GM19035 (cell line): ENCODE results near the gene DNAJC17.
A peak's percentile ranks its signal among the peaks of the same experiment; 100 is the strongest.

Experiments
- ATAC-seq: cut with Tn5 transposase; IDR thresholded peaks from one replicate; pipeline ENCODE4 v1.9.1; 2021; ENCODE audit not compliant: unreplicated experiment

The DNAJC17 gene

DNA sequence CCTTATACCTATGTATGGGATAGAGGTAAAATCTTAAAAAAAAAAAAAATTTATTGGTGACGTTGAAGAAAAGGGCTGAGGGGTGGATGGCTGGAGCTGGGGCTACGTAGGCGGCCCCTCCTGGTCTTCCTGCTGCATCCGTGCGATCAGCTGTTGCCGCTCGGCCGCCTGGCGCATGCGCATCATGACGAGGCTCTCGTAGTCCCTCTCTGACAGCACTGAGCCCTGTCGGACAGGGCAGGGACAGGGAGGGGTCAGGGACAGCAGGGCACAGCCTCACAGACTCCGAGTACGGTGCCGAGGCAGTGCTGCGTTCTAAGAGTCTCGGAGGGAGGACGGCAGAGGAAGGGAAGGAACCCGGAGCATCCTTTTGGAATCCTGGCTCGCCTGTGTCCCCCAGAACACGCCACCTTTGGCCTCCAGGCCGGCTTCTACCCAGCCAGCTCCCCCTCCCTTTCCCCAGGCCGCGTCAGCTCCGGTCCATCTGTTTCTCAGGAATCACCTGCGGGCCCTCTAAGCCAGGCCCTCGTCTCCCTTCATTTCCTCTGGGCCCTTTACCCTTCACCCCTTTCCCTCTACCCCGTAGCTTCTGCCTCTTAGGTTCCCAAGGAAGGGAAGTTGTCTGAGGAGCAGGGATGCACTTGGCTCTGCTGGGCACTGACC lies 39.3 kb downstream of the DNAJC17 start:
- ATAC-seq, result no peak

DNA sequence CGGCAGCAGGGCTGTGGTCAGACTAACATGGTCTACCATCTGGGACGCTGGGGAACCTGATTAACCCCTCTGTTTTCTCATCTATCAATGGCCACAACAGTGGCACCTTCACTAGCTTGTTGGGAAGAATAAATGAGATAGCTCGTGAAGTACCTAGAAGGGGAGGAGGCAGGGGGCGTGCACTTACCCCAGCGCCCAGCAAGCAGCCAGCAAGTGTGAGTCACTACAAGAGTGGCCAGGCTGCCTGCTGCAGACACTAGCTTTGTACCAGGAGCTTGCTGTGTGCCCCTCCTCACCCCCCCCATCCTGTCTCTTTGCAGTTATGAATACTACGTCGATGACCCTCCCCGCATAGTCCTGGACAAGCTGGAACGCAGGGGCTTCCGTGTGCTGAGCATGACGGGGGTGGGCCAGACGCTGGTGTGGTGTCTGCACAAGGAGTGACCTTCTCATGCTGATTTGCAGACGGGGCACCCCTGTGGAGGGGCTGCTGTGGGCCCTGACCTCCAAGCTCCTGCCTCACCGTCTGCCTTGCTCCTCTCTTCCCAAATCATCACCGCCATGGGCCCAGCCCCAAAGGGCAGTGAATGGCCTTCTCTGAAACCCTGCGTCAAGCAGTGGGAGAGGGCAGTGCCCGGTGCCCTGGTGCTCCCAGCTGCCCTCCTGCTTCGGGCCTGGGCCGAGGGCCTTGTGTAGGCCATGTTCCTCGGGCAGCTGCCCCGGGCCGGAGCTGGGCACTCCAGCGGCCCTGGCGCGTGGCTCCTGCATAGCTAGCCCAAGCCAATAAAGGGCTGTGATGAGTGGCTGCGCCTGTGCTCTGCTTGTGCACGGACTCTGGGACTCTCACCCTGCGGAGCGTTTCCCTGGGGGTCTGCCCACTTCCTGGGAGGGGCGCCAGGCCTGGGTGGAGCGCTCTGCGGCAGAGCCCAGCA lies 40.1 kb downstream of the DNAJC17 start:
- no peak for ATAC-seq

DNA sequence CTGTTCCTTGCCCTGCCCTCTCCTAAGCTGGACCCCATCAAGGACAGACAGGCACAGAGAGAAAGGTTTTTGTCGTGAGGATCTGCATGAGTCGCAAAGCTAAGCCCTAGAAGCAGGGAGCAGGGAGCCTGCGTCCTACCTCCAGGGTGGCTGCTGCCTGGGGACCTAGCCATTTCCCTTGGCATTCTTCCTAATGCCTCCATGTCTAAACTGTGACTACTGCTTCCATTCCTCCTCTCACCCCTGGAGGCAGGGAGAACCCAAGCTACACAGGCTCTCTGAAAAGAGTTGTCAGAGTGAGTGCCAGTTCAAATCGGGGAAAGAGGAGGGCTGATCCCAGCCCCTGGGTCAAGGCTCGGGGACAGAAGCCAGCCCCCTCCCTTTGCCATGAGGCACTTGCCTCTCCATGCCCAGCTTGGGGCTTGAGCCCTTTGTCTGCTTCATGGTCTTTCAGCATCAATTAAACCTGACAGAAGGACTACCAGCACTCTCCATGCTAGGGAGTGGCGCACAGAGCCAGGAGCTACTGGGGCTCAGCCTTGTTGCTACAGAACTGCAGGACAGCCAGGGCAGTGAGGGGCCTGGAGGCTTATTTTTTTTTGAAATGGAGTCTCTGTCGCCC lies 41.0 kb downstream of the DNAJC17 start:
- ATAC-seq, result no peak

DNA sequence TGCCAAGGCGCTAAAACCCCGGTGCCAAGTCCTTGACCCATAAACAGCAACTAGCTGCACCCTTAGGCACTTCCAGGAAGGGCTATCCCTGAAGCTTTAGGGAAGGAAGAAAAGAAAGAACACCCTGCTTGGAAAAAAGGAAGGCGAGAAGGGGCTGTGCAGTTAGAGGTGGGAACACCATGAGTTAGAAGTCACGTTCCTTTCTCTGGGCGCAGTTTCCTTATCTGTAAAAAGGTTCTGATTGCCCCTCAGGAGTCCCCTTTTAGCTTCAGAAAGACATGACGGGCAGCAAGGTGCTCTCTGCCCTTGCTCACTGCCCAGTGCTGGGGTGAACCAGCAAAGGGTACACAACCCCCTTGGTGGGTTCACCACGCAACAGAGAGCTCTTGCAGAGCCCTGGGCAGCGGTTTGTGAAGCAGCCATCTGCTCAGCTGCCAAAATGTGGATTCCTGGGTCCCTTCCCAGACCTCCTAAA lies 42.6 kb downstream of the DNAJC17 start:
- no peak for ATAC-seq

DNA sequence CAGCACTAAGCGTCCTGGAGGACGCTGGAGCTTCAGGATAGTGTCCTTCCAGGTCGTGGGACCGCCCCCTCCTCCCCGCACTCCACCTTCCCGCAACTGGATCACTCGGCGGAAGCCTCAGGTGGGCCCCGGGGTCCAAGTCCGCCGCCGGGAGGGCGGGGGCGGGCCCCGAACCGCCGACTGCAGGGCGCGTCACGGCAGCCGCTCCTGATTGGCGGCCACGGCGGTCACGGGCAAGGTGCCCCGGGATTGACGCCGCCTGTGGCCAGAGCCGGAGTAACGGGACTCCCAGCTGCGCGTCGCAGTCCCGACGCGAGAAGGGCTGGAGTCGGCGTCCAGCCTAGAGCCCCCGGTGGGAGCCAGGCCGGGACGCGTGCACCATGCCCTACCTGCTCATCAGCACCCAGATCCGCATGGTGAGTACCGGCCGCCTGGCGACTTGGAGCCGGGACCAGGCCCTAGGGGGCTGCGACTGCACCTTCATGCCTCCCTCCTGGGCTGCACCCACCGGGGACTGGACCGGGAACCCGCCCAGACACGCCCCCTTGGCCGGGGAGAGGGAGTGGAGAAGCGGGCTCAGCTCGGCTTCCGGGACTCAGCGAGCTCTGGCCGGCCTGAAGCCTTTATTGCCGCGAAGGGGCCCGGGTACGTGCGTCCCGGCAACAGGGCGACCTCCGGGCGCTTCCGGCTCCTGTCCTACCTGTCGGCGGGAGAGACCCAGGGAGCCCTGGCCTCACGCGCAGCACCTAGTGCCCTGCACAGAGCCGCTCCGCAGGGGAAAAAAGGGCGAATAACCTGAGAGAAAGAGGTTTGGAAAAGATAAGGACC lies 43.3 kb downstream of the DNAJC17 start, which contains the start of gene GCHFR:
Gene GCHFR (plus strand): TSS at position 268 of the 828 bp plus-strand sequence. CDS start 113 bp downstream, at position 381.
- peak; percentile 55 for ATAC-seq

DNA sequence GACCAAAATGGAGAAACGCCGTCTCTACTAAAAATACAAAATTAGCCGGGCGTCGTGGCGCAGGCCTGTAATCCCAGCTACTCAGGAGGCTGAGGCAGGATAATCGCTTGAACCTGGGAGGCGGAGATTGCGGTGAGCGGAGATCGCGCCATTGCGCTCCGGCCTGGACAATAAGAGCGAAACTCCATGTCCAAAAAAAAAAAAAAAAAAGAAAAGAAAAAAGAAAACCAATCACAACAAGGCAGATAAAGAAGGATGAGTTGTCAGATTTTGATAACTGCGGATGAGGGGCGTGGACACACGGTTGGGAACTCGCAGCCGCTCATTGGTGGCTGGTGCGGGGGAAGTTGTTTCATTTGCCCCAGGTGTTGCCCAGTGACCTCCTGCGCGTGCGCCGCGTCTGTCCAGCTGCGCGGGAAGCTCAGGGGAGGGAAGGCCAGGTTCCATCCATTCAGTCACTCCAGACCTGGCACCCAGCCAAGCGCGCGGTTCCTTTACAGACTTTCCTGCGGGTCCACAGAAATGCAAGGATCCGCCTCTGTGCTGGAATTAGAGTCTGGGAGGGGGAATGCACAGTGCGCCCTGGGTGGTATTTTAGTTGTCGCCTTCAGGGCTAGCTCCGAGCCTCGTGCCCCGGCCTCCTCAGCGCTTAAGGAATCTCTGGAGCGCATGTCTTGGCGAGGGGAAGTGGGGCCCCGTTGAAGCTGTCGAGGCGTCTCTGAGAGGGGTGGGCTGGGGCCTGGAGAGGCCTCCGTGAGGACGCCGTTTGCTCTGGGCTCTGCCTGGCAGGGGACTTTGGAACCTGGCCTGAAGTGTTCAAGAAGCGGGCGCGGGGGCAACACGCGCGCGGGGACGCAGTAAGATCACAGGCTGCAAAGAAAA lies 44.1 kb downstream of the DNAJC17 start:
- no peak for ATAC-seq

DNA sequence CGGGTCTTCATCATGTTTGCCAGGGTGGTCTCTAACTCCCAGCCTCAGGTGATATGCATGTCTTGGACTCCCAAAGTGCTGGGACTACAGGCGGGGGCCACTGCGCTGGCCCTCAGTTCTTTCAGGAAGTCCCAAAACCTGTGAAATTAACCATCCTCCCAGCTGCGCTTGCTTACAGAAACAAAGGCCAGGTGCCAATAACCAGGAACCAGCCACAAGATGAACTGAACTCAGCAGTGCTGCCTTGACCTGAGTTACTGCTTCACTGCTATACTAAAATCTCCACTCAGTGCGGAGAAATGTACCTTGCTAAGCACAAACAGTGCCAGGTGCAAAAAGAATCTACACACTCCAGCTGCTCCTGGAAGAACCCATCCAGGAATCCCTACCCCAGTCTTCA lies 47.3 kb downstream of the DNAJC17 start:
- no peak for ATAC-seq

DNA sequence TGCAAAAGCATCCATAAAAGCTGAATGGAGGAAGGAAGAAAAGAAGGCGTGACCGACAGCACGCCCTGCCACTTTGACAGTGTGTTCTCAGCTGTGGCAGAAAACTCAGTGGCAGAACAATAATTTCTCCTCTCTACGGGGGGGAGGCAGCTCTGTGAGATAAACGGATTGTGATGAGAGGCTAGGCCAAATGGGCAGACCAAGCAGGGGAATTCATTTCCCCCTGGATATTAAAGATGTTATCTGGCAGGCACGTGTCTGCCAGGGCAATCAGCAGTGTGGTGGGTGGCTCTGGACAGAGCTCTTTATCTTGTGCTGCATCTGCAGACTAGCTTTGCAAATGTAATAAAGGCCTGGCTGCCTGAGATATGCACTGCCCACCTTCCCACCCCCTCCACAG lies 50.3 kb downstream of the DNAJC17 start:
- ATAC-seq, result no peak

DNA sequence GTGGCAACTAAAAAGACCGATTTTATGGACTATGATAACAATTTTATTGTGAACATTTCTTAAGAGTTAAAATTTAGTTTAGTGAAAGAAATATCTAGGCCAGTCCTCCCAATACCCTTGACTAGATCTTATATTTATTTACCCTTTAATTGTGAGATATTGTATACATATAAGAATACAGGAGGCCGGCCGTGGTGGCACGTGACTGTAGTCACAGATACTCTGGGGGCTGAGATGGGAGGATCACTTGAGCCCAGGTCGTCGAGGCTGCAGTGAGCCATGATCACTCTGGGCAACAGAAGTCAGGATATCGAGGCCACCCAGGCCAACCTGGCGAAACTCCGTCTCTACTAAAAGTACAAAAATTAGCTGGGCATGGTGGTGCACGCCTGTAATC lies 51.5 kb downstream of the DNAJC17 start:
- no peak for ATAC-seq

DNA sequence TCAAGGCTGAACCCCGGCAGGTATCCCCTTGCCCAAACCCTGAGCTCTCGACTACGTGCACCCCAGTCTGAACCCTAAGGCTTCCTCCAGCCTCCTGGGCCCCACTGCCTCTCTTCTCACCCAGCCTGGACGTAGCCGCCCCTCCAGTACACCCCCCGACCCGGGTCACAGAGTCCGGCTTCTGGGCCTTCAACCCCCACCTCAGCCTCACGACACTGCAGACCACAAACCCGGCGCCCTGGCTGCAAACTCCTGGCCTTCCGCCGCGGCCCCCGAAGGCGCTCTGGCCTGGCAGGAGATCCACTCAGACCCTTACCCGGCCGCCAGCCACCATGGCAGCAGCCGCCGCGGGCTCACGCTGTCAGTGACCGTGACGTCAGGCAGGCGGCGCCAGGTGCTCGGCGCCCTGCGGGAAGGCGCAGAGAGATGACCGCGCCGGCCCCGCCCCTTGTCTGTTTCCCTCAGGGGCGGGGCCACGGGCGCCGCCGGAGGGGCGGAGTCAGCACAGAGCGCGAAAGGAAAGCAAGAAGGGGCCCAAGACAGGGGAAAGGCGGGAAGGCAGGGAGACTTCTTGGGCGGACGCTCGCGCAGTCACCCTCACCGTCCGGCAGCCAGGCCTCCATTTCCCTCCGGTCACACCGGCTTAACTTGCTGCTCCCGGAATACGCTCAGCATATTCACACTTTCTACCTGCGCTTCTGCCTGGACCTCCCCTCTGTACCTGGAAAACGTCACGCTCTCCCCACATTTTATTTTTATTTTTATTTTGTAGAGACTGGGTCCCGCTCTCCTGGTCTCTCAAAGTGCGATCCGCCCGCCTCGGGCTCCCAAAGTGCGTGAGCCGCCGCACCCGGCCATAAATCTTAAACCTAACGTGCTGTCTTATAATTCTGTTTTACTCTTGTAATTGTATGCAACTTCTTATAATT lies 52.1 kb downstream of the DNAJC17 start, which contains the start of gene RMDN3:
Gene RMDN3 (minus strand): TSS at position 372 of the 929 bp plus-strand sequence. CDS start 471 bp downstream, outside the sequence.
- ATAC-seq, result peak; percentile 86

DNA sequence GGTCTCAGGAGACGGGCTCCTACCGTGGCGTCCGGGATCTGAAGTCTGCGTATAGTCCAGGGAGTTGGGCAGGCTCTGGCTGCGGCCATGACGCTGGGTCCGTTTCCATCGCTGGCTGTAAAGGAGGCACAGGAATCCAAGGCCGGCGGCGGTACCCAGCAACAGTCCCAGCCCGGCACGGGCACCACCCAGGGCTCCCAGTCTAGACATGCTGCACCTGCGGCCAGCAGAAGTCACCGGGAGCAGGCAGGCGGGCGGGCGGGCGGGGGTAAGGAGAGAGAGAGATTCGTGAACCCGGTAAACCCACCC lies 52.7 kb downstream of the DNAJC17 start:
- ATAC-seq, result peak; percentile 13

DNA sequence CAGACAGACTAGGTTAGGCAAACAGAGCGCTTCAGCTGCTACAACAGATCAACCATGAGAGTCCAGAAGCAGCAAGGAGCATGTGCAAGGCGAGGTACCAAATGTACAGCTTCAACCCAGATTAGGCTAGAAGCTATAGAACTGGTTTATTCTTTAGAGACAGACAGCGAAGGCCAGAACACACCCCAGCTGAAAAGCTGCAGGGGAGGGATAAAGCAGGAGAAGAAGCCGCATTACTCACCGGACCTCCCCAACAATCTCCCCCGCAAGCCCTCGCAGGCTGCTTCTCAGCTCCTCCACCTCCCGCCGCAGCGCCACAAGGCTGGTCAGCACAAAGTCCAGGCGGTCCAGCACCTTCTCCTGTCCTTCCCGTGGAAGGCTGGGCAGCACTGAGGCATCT lies 55.5 kb downstream of the DNAJC17 start:
- no peak for ATAC-seq

DNA sequence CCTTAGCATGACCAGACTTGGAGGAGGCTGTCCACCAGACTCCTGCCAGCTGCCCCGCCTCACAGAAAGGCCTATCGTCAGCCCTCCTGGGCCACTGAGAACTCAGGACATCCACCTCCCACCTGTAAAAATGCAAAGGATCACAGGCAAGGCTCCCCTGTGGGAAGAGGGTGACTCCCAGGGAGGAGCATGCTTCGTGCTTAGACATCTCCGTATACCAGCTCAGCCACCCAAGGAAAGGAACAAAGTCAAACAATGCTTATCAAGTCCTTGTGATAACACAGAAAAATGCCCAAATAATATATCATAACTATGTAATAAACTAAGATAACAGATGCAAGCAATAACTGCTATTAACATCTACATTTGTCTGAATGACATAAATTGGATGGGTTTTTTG lies 56.4 kb downstream of the DNAJC17 start:
- no peak for ATAC-seq

DNA sequence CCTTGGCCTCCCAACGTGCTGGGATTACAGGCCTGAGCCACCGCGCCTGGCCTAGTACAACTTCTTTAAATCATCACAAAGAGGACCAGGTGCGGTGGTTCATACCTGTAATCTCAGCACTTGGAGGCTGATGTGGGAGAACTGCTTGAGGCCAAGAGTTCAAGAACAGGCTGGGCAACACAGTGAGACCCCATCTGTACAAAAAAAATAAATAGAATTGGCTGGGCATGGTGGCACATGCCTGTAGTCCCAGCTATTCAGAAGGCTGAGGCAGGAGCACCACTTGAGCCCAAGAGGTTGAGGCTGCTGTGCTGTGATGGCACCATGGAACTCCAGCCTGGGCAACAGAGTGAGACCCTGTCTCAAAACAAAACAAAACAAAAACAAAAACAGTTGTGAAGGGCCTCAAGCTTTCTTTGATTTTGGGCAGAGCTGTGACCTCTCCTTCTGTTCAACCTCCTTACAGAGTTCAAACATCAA lies 58.1 kb downstream of the DNAJC17 start:
- ATAC-seq, result no peak

DNA sequence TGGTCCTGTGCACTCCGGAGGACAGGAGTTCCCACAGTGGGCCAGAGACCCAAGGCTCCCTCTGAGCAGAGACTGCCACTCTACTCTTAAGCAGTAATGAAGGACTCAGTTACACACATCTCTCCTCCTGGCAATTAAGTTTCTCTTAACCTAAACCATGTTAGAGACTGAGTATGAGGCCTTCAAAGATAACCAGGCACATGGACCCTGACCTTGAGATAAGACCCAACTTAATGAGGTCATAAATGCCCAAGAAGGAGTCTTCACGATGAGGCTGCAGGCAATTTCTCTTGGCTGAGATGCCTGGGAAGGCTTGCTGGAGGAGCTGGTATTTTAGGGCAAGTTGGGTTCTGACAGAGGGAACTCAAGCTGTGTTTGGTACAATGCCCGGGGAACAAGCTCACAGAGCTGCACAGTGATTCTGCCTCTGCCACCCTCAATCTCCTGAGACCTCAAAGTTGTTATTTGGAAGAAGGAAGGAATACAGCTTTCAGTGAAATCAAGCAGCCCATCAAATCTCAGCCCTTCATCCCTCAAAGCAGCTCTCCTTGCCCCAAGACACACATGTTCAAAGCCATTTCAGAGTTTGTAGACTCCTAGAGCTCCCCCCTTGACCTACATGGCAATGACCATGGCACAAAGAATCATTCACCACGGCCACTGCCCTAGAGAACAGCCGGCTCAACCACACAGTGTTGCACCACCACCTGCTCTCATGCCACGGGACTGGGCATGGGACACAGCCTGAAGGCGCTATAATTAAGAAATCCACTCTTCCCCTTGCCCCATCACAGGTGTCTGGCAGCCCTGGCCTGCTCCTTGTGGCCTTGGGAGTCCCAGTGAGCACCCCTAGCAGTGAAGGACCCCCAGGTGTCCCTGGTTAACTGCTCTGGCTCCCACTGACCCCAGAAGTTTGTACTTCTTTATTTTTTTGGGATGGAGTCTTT lies 59.3 kb downstream of the DNAJC17 start:
- ATAC-seq, result no peak

DNA sequence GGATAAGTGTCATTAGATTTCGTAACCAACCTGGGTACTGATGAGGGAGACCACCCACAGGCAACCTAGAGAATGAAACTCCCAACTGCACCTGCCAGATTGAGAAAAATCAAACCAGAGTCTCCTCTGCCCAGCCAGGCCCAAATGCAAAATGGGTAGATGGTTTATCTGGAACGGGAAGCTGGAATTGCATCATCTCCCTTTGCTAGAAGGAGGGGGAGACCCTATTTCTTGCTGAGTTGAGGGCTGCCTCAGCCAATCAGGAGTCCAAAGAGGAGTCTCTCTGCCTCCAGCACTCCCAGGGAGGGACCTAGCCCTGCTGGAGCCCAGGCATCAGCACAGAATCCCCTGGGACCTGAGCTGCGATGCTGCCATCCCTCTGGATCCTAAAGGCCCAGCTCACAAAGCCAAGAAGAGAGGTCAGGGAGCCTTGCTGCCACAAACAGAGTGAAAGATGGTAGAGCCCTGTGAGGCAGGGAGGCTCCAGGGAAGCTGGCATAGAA lies 60.3 kb downstream of the DNAJC17 start:
- no peak for ATAC-seq

DNA sequence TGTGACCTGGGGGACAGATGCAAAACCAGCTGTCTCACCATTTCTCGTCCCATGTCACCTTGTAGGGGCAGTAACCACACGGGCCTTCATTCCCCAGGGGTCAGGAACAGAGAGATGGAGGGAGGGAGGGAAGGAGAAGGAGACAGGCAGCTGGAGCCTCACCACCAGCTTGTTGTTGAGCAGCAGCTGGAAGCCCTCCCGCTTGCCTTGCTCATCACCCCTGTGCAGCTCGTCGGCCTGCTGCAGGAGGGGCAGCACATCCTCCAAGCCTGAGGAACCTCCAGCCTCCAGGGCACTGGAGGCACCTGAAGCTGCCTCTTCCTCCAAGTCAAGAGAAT lies 62.5 kb downstream of the DNAJC17 start:
- no peak for ATAC-seq
